Measurements from ENCODE around the gene NFE2L2.
"Not testable (repeated sequence)": the region's sequence is repeated elsewhere in the genome, so short reads cannot be mapped to it uniquely, and the experiment has no call there.

NFE2L2 gene

DNA sequence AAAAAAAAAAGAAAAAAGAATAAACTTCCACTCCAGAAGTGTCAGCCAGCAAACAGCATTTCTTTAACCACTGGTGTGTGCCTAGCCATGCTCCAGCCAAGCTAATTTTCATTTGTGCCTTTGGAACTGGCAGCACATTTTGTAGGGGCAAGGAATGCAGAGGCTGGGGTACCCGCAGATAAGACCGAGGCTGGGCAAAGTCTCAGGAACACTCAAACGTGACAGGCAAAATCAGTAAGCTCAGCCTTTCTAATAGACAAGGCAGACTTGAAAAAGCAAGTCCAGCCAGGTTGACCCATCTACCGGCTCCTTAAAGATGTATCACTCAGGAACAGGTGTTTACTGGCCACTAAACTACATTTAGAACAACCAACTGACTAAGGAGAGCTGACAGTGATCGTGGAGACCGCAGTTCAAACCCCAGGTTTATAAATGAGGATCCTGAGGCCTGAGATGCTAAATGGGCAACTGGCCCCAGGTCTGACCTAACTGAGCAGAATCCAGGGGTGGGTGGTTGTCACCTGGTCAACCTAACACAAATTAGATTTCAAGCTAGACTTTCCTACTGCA is 16.7 kb downstream of the NFE2L2 start:
- TF ChIP-seq, protein P1, sequence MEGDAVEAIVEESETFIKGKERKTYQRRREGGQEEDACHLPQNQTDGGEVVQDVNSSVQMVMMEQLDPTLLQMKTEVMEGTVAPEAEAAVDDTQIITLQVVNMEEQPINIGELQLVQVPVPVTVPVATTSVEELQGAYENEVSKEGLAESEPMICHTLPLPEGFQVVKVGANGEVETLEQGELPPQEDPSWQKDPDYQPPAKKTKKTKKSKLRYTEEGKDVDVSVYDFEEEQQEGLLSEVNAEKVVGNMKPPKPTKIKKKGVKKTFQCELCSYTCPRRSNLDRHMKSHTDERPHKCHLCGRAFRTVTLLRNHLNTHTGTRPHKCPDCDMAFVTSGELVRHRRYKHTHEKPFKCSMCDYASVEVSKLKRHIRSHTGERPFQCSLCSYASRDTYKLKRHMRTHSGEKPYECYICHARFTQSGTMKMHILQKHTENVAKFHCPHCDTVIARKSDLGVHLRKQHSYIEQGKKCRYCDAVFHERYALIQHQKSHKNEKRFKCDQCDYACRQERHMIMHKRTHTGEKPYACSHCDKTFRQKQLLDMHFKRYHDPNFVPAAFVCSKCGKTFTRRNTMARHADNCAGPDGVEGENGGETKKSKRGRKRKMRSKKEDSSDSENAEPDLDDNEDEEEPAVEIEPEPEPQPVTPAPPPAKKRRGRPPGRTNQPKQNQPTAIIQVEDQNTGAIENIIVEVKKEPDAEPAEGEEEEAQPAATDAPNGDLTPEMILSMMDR (IDR thresholded peaks at IDR 0.05; ENCODE audit: borderline replicate concordance, insufficient read depth, low read depth, low read length) = no peak
- H3K4me3 ChIP-seq (ENCODE audit: low read depth, low read length) = no peak overlapping the region

DNA sequence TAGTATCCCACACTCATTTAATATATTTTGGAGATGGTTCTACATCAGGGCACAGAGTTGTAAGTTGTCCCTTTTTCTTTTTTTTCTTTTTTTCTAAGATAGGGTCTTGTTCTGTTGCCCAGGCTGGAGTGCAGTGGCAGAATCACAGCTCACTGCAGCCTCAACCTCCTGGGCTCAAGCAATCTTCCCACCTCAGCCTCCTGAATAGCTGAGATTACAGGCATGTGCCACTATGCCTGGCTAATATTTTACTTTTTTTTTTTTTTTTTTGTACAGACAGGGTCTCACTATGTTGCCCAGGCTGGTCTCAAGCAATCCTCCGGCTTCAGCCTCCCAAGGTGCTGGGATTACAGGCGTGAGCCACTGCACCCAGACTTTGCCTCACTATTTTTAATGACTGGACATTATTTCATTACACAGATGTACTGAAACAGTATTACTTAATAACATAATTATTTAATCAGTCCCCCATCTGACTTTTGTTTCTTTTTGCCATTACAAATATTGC is 17.9 kb downstream of the NFE2L2 start:
- H3K4me3 ChIP-seq (ENCODE audit: low read depth, low read length) = not testable (repeated sequence)

DNA sequence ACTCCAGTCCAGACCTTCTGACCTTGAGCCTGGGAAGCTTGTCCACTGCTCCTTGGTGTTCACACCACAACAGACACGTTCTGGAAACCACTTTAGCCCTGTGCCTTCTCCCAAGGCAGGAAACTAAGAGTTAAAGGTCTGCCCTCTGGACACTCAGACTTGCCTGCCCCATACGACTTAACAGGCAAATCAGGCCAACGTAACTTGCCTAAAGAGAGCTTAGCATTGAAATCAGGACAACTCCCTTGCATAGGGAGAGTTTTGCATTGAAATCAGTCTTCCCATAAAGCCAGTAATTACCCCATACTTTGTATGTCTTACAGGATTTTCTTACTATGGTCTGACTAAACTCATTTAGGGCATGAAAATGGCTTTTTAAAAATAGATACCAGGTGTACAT is 18.5 kb downstream of the NFE2L2 start:
- TF ChIP-seq, protein P1 (IDR thresholded peaks at IDR 0.05; ENCODE audit: borderline replicate concordance, insufficient read depth, low read depth, low read length) = no peak
- H3K4me3 ChIP-seq (ENCODE audit: low read depth, low read length) = no peak overlapping the region

DNA sequence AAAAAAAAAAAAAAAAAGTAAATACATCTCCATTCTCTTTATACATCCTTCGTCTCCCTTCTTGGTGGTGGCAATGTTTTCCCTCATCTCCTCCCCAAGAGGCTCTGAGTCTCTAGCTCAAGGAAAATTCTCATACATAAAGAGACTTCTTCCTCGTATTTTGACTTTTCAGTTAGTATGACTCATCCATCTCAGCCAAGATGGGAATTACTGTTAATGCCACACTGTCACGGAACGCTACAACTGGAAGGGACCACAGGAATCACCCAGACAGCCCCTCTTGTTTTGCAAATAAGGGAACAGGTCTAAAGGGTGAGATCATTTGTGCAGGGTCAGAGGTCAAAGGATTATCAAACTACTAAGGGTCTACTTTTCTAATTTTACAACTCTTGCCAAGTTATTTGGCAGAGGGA is 19.5 kb downstream of the NFE2L2 start:
- TF ChIP-seq, protein P1 (IDR thresholded peaks at IDR 0.05; ENCODE audit: borderline replicate concordance, insufficient read depth, low read depth, low read length) = no peak
- no peak overlapping the region for H3K4me3 ChIP-seq (ENCODE audit: low read depth, low read length)

DNA sequence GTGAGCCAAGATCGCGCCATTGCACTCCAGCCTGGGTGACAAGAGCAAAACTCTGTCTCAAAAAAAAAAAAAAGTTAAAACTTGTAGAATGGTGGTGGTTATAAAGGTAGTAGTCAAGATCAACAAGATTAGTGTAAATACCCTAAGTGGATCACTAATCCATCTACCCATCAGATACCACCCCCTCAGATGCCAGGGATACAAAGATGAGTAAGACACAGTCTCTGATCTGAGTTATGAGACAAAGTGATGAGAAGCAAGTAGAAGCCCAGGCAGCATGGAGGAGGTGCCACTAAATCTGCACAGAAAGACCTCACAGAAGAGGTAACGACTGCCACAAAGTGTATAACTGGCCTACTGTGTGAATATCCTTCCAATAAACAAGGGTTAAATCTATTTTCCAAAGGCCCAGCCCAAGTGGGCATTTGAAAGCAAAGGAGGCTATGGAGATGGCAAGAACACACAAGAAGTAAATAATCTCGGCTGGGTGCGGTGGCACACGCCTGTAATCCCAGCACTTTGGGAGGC is 20.2 kb downstream of the NFE2L2 start:
- TF ChIP-seq, protein P1 (IDR thresholded peaks at IDR 0.05; ENCODE audit: borderline replicate concordance, insufficient read depth, low read depth, low read length) = no peak
- no peak overlapping the region for H3K4me3 ChIP-seq (ENCODE audit: low read depth, low read length)

DNA sequence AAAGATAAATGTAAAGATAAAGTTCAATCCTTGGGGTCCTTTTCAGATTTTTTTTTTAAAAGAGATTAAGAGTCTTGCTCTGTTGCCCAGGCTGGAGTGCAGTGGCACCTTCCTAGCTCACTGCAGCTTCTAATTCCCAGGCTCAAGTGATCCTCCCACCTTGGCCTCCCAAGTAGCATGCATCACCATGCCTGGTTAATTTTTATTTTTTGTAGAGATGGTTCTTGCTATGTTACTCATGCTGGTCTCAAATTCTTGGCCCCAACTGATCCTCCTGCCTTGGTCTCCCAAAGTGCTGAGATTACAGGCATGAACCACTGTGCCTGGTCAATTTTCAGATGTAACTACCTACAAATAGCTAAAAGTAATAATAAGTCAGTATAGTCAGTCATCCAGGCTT is 21.1 kb downstream of the NFE2L2 start:
- TF ChIP-seq, protein P1 (IDR thresholded peaks at IDR 0.05; ENCODE audit: borderline replicate concordance, insufficient read depth, low read depth, low read length) = no peak
- no peak overlapping the region for H3K4me3 ChIP-seq (ENCODE audit: low read depth, low read length)

DNA sequence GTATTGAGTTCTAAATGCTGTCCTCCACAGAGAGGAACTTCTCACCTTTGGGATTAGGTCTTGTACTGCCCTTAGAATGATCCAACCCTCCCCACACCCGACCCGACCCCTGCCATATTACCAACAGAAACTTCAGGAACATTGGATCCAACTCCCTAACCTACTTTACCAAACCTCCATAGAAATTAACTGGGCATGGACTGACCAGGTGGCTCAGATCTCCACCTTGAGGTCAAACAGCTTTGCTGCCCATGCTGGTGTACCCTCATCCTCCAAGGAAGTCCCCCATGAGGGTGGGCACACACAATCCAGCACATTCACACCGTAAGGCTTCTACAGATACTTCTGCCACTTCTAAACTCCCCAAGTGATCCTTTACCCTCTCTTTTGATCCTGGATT is 21.5 kb downstream of the NFE2L2 start:
- TF ChIP-seq, protein P1 (IDR thresholded peaks at IDR 0.05; ENCODE audit: borderline replicate concordance, insufficient read depth, low read depth, low read length) = no peak
- H3K4me3 ChIP-seq (ENCODE audit: low read depth, low read length) = no peak overlapping the region
